ENCODE measurements around the gene SNAPC2.
"Not testable (repeated sequence)": the region's sequence is repeated elsewhere in the genome, so short reads cannot be mapped to it uniquely, and the experiment has no call there.

The SNAPC2 gene

GRCh38 chr19:7923295-7924191 lies 3.4 kb downstream of the SNAPC2 start:
- DNase-seq: no peak

- DNase-seq: no peak
Measured at GRCh38 chr19:7924241-7924640, 4.1 kb downstream of the SNAPC2 start.

GRCh38 chr19:7924651-7925170 lies 4.6 kb downstream of the SNAPC2 start:
- no peak for DNase-seq

DNA sequence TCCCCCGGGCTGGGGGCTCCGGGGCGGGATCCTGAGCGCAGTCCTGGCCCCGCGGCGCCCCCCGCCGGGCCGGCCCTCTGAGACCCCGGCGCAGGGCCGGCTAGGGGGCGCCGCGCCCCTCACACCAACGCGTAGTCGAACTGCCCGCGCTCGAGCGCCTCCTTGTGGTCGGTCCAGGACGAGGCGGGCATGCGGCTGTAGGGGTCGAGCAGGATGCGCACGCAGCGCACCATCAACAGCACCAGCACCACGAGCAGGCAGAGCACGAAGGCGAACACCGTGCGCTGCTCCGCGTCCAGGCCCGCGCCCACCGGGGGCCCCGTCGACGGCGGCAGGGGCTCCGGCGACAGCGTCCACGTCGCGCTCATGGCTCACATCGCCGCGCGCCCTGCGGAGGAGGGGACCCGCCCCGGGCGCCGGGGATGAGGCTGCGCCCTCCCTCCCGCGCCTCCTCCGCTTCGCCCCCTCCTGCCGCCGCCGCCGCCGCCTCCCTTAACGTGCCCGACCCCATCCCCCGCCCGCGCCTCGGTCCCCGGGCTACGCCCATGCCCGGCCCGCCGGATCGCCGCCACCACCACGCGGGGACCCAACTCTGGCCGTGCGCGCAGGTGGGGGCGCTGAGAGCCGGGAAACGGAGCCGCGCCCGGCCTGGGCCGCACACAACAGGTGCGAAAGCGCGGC lies 5.2 kb downstream of the SNAPC2 start:
- no peak for DNase-seq

DNA sequence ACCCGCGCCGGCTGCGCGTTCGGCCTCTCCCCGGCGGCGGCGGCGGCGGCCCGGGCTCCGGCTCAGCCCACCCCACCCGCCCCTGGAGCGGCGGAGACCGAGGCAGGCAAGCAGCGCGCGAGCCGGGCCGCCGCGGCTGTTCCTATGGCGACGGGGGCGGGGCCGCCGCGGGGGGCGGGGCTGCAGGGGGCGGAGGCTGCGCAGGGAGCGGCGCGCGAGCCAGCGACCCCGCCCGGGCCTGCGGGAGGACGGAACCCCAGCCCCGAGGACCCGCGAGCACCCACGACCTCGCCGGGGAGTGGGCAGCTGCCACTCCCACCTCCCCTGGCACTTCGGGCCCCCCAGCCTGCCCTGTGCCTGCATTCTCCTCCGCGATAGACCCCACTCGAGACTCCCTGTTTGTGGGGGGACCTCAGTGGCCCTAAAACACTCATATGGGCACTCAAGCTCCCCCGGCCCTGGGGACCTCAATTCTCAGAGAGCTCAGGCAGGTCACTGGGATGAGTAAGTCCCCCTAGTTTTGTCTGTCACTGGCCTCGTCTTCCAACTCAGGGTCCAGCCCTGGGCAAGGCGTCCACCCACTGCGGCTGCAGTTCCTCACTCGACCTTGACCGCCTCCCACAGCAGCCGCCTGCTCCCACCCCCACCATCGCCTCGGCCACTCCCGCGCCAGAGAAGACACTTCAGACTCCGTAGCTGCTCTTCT lies 6.0 kb downstream of the SNAPC2 start, which contains the start of gene CTXN1:
TSS of gene CTXN1 (minus strand) at position 115 of the 706 bp plus-strand sequence. CDS start 597 bp downstream, outside the sequence.
- DNase-seq: no peak

DNA sequence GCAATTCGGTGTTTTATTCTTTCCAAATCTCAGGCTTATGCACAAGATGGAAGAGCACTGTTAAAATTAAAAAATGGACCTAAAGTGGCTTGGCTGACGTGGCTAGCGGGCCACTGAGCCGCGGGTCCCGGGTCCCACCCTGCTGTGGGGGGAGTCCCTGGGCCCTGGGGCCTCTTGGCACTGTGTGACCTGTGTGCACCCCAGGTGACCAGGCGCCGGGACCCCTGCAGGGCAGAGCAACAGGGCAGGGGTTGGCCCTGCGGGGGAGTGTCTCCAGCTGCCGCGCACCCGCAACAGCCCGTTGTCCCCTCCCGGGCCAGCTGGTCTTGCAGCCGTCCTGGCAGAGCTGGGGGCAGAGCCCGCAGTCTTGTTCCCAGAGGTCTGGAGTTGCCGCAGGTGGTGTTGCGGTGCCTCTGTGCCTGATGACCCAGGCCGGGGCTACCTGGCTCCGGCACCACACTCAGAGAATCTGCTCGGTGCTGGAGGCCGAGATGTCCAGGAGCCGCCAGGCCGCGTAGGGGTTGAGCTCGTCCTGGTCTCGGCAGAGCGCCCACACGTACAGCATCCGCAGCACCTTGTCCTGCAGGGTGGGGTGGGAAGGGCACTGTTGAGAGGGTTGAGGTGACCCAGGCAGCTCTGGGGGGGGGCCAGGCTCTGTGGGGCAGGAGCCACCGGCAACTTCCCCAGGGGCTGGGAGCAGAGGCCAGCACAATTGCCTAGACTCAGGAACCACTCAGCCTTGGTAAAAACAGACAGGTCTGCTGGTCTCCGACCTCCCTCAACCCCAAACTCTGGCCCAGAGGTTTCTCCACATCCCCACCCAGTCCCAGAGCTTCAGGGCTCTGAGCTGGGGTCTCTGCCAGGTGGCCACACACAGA lies 6.8 kb downstream of the SNAPC2 start:
- no peak for DNase-seq

DNA sequence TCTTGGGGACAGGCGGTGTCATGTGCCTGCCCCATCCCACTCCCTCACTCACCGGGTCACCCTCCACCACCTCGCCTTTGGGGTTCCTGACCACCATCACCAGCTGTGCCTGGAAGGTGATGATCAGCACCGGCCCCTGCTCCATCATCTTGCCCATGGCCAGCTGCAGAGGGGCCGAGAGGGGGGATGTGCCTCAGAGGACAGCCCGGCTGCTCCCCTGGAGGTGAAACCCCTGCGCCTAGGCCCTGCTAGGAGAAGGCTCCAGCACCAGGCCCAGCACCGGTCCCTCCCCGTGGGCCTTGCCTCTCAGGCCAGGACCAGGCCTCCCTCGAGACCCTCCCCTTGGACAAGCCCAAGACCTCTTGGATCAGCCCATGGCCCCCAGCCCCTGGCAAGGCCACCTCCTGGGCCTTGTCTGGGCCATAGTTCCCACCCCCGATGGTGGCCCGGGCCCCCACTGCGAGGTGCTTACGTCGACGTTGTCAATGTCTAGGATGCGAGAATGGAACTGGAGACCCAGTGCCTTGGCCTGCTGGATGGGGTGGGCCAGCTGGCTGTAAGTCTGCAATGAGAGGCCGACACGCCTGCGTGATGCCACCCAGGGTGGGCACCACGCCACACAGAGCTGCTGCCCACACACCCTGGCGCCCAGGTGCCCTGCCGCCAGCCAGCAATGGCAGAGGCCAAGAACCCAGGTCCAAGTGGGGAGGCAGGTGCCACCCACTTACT lies 7.6 kb downstream of the SNAPC2 start:
- DNase-seq: no peak

DNA sequence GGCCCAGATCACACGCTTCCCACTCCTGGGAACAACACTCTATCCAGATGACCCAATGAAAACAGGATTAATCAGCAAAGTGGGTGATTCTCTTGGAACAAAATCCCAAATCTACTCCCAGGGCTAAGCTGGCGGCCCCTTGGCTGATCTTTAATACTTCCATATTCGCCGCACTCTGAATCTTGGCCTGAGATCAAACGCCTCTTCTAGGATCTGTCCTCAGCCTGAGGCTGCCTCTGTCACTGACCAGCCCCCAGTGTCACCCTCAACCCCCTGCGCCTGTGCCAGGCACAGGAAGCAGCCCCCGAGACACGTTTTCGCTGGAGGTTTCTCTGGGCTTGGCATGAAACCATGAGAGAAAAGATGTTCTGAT lies 8.2 kb downstream of the SNAPC2 start:
- DNase-seq: no peak

- DNase-seq: peak; percentile 36
Measured at GRCh38 chr19:7928741-7929701, 8.9 kb downstream of the SNAPC2 start.

DNA sequence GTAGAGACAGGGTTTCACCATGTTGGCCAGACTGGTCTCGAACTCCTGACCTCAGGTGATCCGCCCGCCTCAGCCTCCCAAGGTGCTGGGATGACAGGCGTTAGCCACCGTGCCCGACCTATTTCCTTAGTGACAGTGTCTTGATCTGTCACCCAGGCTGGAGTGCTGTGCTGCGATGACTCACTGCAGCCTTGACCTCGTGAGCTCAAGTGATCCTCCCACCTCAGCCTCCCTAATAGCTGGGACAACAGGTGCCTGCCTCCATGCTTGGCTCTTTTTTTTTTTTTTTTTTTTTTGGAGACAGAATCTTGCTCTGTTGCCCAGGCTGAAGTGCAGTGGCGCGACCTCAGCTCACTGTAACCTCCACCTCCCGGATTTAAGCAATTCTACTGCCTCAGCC lies 9.9 kb downstream of the SNAPC2 start:
- not testable (repeated sequence) for DNase-seq

DNA sequence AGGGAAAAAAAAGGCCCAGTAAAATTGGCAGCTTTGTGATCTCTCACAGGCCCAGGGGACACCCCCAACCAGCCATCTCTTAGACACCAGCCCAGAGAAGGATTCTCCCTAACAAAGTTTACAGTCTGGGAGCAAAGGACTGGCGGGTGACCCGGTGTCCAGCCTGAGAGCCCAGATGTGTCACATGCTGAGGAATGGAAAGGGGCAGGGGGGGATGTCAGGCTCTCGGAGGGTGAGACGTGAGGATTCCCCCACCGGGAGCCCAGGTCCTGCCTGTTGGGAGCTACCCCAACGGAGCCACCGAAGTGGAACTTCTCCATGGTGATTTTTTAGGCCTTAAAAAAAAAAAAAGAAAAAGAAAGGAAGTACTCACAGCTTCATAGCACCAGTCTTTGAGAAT lies 10.6 kb downstream of the SNAPC2 start:
- no peak for DNase-seq

- no peak for DNase-seq
Measured at GRCh38 chr19:7931221-7932061, 11.3 kb downstream of the SNAPC2 start.

DNA sequence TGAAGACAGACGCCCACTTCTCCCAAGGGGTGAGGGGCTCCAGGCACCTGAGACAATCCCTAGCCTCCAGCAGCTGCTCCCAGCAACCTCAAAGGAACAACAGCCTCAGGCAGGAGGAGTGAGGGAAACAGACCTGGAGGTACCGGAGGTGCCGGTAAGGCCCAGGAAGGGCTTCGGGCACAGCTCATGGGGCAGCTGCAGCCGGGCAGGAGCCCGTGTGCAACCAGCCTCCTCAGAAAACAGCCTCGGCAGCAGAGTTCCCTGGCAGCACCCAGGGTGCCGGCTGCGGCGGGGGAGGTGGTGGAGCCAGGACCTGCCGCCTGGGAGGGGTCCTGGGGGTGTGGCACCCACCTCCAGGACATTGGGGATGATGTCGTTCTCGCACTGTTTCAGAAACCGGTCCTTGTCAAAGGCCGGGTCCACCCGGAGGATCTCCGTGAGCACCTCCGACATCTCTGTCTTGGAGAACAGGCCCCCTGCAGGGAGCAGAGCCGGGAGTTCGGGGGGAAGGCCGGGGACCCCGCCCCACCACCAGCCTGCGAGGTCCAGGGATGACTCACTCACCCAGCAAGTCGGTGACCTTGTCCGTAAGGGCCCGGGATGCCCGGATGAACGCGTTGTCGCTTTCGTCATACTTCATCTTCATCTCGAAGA lies 12.3 kb downstream of the SNAPC2 start:
- DNase-seq: no peak

- DNase-seq: no peak
Measured at GRCh38 chr19:7932930-7933300, 12.8 kb downstream of the SNAPC2 start.

DNA sequence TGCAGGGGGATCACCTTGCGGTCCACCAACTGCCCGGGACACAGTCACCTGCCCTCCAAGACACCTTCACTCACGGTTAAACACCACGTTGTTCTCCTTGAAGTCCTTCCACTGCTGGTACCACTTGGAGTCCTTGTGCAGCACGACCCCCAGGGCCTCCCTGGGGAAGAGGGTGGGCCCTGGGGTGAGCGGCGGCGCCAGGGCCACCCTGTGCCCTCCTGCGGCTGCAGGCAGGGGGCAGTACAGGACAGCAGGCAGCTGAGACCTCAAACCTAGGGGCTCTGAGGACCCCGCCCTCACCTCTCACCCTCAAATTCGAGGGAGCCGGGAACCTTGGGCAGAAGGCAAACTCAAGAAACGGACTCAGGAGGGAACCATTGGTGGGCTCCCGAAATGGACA lies 13.3 kb downstream of the SNAPC2 start:
- DNase-seq: no peak

- DNase-seq: no peak
Measured at GRCh38 chr19:7933828-7934725, 13.9 kb downstream of the SNAPC2 start.

- no peak for DNase-seq
Measured at GRCh38 chr19:7934766-7935165, 14.6 kb downstream of the SNAPC2 start.

GRCh38 chr19:7940841-7941240 lies 20.7 kb downstream of the SNAPC2 start:
- no peak for DNase-seq
